C4-2B (cell line): Measurements from ENCODE around the gene TNS3.

Experiments
- ZFX ChIP-seq: fragments of 450-650 bp; IDR thresholded peaks from 2 replicates; pipeline ENCODE4 v1.6.1; 2017
- TF ChIP-seq, protein P1 (sequence below): fragments of 450-650 bp; conservative IDR thresholded peaks from 2 replicates; pipeline ENCODE4 v1.5.1; 2017; ENCODE audit warnings: mild to moderate bottlenecking

DNA sequence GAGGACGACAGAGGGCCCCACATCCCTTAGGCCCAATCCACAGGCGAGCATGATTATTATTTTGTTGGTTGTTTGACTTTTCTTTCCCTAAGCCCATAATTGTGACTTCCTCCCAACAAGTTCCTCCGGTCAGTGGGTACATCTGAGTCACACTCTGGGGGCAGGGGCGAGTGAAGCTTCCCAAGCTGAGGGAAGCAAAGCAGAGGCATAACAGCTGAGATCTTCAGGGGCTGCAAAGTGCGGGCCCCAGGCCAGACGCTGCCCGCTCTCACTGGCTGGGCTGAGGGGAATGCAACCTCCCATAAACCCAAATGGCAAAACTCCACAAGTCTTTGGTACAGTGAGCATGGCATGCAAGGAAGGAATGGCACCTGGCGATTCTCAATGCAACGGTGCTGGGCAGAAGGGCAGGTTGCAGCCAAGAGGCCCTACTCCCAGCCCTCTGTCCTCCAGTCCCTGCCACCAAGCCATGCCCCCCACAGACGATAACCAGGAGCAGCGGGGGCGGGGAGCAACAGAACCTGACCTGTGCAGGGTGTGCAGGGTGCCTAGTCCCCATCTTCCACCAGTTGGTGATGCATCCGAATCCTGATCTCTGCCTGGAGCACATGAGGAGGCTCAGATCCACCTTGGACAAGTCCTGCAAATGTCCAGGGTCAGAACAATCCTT is 25.3 kb downstream of the TNS3 start:
- TF ChIP-seq, protein P1, sequence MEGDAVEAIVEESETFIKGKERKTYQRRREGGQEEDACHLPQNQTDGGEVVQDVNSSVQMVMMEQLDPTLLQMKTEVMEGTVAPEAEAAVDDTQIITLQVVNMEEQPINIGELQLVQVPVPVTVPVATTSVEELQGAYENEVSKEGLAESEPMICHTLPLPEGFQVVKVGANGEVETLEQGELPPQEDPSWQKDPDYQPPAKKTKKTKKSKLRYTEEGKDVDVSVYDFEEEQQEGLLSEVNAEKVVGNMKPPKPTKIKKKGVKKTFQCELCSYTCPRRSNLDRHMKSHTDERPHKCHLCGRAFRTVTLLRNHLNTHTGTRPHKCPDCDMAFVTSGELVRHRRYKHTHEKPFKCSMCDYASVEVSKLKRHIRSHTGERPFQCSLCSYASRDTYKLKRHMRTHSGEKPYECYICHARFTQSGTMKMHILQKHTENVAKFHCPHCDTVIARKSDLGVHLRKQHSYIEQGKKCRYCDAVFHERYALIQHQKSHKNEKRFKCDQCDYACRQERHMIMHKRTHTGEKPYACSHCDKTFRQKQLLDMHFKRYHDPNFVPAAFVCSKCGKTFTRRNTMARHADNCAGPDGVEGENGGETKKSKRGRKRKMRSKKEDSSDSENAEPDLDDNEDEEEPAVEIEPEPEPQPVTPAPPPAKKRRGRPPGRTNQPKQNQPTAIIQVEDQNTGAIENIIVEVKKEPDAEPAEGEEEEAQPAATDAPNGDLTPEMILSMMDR = no peak
- no peak for TF ChIP-seq ZFX
